HEK293T (cell line): ENCODE data around the gene TSPOAP1.

Experiments used
- ARNT ChIP-seq: fragments of 450-650 bp; IDR thresholded peaks from 2 replicates; pipeline ENCODE4 v1.6.1; 2017; ENCODE audit warnings: mild to moderate bottlenecking
- BHLHE40 ChIP-seq: fragments of 450-650 bp; IDR thresholded peaks from 2 replicates; pipeline ENCODE4 v1.6.1; 2016; ENCODE audit warnings: mild to moderate bottlenecking, moderate library complexity, borderline replicate concordance
- CTBP1 ChIP-seq: fragments of 450-650 bp; IDR thresholded peaks from 2 replicates; pipeline ENCODE4 v1.6.1; 2016; ENCODE audit warnings: borderline replicate concordance
- ELF4 ChIP-seq: fragments of 450-650 bp; IDR thresholded peaks from 2 replicates; pipeline ENCODE4 v1.6.1; 2017; ENCODE audit warnings: antibody characterized with exemption
- FOXK2 ChIP-seq: fragments of 450-650 bp; IDR thresholded peaks from 2 replicates; pipeline ENCODE4 v1.6.1; 2016; ENCODE audit warnings: mild to moderate bottlenecking
- FOXM1 ChIP-seq: fragments of 450-650 bp; IDR thresholded peaks from 2 replicates; pipeline ENCODE4 v1.6.1; 2017; ENCODE audit warnings: mild to moderate bottlenecking, borderline replicate concordance
- L3MBTL2 ChIP-seq: fragments of 450-650 bp; conservative IDR thresholded peaks from 2 replicates; pipeline ENCODE4 v1.6.1; 2016; ENCODE audit warnings: mild to moderate bottlenecking
- LEF1 ChIP-seq: fragments of 450-650 bp; IDR thresholded peaks from 2 replicates; pipeline ENCODE4 v1.6.1; 2017; ENCODE audit warnings: mild to moderate bottlenecking, borderline replicate concordance
- NFRKB ChIP-seq: fragments of 450-650 bp; IDR thresholded peaks from 2 replicates; pipeline ENCODE4 v1.6.1; 2016; ENCODE audit warnings: mild to moderate bottlenecking, moderate library complexity
- SP1 ChIP-seq: fragments of 450-650 bp; IDR thresholded peaks from 2 replicates; pipeline ENCODE4 v1.6.1; 2017
- SUZ12 ChIP-seq: fragments of 450-650 bp; IDR thresholded peaks from 2 replicates; pipeline ENCODE4 v1.6.1; 2016; ENCODE audit warnings: mild to moderate bottlenecking
- ZNF384 ChIP-seq: fragments of 450-650 bp; IDR thresholded peaks from 2 replicates; pipeline ENCODE4 v1.6.1; 2016
- TF ChIP-seq, protein P1 (sequence below): fragments of 450-650 bp; IDR thresholded peaks from 2 replicates; pipeline ENCODE4 v1.6.1; 2016

DNA sequence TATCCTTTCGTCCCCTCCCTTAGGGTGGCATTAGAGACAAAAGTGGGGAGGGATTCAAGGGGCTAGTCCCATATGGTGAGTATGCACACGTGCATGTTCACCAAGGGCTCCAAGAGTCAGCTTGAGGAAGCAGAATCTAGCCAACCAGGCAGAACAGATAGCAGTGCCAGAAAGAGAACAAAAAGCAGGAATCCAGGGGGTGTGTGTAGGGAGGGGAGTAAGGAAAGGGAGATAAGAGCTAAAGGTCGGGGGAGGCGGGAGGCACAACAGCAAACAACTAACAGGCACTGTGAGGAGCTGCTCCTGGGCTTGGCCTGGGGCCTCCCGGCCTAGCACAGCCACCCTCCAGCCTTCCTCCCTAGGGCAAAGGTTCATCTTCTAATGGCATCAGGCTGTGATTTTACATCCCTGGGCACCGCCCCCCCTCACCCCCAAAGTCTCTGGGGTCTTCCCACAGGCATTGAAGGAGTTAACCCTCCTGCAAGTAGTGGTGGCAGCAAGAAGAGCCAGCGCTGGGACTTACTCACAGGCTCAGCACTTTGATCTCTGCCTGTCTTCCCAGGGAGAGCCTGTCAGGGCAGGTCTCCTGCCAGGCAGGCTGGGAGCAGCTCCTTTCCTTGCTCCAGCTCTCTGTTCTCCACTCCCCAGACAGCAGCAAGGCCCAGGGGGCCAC lies 35.8 kb upstream of the TSPOAP1 start:
- TF ChIP-seq CTBP1 (no peak), ARNT (no peak), ZNF384 (no peak), FOXM1 (no peak), L3MBTL2 (no peak), SP1 (no peak), SUZ12 (no peak), FOXK2 (no peak), NFRKB (no peak), ELF4 (no peak), BHLHE40 (no peak), LEF1 (no peak)
- TF ChIP-seq, protein P1, sequence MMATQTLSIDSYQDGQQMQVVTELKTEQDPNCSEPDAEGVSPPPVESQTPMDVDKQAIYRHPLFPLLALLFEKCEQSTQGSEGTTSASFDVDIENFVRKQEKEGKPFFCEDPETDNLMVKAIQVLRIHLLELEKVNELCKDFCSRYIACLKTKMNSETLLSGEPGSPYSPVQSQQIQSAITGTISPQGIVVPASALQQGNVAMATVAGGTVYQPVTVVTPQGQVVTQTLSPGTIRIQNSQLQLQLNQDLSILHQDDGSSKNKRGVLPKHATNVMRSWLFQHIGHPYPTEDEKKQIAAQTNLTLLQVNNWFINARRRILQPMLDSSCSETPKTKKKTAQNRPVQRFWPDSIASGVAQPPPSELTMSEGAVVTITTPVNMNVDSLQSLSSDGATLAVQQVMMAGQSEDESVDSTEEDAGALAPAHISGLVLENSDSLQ: no peak
